ENCODE data around the gene STAU1.
"Not testable (repeated sequence)": the region's sequence is repeated elsewhere in the genome, so short reads cannot be mapped to it uniquely, and the experiment has no call there.

STAU1 gene

DNA sequence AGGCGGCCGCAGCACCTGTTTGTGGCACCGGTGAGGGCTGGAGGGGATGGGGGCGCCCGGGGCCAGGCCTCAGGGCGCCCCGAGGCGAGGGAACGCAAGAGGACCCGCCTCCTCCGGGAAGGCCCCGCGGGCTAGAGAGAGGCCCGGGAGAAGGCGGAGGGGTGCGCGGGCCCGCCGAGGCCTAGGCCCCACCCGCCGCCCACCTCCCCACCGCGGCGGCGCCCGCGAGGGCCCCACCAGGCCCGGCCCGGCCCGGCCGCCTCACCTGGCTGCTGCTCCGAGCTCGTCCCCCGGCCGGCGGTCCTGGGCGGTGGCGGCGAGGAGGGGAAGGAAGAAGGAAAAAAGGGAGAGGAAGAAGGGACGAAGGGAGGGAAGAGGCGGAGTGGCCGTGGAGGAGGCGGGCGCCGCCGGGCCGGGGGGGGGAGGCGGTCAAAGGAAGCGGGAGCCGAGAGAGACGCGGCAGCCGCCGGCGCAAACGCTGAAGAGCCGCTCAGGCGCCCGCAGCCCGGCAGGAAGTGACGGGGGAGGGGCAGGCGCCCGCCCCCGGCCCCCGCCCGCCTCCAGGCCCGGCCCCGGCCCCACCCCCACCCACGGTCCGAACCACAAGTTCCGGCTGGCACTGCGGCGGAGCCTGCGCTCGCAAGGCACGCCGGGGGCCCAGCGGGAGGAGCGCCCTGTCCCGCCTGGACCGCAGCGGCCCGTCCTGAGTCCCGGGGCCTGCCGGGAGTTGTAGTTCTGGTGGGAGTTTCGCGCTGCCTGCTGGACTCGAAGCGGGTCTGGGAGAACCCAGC lies at the start of gene STAU1:
Gene STAU1, minus strand, starts transcription at position 484 of the 791 bp plus-strand sequence. CDS start 22,133 bp downstream, outside the sequence.
- no peak for FAIRE-seq

DNA sequence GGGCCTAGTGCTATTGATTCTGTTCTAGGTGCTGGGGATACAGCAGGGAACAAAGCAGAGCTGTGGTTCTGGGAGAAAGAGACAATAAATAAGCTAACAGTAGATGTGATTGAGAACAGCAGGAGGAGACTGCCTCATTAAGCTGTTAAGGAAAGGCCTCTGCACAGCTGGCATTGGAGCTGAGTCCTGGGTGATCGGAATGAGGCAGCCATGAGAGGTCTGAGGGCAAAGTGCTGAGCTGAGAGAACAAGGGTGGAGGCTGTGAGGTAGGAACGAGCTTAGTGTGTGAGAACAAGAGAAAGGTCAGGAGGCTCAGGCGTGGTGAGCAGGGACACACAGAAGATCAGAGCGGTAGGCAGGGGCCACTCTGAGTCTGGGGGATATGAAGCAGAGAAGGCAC lies 49.4 kb upstream of the STAU1 start:
- no peak for FAIRE-seq

DNA sequence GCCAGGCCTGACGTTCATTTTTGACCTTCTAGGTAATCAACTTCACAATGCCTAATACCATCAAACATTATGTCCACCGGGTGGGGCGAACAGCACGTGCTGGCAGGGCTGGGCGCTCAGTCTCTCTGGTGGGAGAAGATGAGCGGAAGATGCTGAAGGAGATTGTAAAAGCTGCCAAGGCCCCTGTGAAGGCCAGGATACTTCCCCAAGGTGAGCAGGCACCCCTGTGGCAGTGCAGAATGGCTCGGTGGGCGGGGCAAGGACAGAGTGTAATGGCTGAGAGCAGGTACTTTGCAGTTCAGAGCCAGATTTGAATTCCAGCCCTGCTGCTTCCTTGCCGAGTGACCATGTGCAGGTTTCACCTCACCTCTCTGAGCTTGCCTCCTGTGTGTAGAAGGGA lies 48.2 kb upstream of the STAU1 start:
- no peak for FAIRE-seq

- FAIRE-seq = no peak
Measured at GRCh38 chr20:49234831-49235230, 46.7 kb upstream of the STAU1 start.

DNA sequence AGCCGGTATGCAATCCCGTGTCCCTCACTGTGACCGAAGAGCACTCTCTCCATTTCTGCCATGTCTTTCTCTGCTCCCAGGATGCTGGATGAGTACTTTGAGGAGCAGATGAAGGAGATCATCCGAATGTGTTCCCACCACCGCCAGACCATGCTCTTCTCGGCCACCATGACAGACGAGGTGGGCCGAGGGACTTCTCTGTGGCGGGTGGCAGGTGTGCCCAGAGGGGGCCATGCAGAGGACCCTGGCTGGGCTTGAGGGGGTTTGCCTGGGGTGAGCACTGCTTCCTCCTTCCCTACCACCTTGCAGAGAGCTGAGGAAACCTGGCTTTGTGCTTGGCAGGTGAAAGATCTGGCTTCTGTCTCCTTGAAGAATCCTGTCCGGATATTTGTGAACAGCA lies 45.1 kb upstream of the STAU1 start:
- no peak for FAIRE-seq

- FAIRE-seq = no peak
Measured at GRCh38 chr20:49231471-49231870, 43.3 kb upstream of the STAU1 start.

GRCh38 chr20:49230561-49231133 lies 42.5 kb upstream of the STAU1 start:
- no peak for FAIRE-seq

GRCh38 chr20:49230021-49230420 lies 41.9 kb upstream of the STAU1 start:
- FAIRE-seq = no peak

DNA sequence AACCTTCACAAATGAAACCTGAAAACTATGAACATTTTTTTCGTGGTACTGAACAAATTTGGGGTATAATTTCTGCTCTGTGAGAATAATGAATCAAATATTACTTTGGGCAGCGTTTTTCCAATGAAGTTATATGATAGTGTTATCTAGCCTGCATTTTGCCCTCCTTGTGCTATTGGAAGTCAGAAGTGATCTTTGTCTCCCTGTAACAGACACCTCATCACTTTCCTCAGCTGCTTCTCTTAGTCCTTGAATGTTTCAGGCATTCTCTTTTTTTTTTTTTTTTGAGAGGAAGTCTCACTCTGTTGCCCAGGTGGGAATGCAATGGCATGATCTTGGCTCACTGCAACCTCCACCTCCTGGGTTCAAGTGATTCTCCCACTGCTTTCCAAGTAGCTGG lies 41.2 kb upstream of the STAU1 start:
- FAIRE-seq = no peak

GRCh38 chr20:49228676-49229075 lies 40.5 kb upstream of the STAU1 start:
- no peak for FAIRE-seq

GRCh38 chr20:49225896-49226295 lies 37.8 kb upstream of the STAU1 start:
- no peak for FAIRE-seq

- FAIRE-seq = no peak
Measured at GRCh38 chr20:49219924-49220831, 32.0 kb upstream of the STAU1 start.

- FAIRE-seq = peak; percentile 98
Measured at GRCh38 chr20:49219091-49219923, 31.2 kb upstream of the STAU1 start, which contains the start of gene DDX27. Gene DDX27 (plus strand): TSS chr20:49219416. CDS start chr20:49219449, 33 bp downstream.

- not testable (repeated sequence) for FAIRE-seq
Measured at GRCh38 chr20:49218739-49219090, 30.6 kb upstream of the STAU1 start.

DNA sequence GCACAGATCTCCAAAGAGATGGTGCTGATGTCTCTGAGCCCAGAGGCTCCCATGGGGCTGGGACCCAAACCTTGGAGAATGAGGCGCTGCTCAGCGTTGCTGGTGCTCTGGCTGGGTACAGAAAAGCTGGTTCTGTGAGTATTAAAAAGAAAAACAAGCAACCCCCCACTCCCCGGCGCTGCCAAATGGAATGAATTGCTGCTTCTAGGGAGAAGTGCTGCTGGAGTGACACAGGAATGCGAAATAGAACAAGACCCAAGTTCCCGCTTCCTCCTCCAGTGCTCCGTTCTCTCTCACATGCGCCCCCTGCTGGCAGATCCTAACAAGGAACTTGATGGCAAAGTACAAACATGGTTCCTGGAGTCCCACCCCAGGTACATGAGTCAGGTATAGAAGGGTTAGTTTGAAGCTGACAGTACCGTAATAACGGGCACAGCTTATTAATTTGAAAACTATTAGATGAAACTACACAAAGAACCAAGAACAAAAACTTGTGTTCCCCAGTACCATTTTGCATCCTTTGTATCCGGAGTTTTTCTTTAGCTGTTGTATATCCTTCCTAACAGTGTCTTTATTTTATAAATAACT lies 29.0 kb upstream of the STAU1 start:
- FAIRE-seq = no peak

DNA sequence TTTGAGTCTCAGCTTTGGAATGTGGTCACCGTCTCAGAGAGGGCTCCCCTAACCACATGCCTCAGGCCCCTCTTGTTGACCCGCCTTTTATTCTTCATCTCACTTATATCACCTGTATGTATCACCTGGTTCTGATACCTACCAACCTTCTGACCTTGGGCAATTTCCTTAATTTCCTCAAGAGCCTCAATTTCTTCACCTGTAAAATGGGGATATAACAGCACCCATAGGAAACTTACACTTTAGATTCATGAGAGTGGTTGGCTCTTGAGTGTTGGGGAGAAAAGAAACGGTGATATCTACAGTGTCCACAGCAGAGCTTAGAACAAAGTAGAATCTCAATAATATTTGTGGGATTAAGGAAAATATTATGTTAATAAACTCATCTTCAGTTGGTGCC lies 27.1 kb upstream of the STAU1 start:
- FAIRE-seq = no peak

GRCh38 chr20:49214571-49214970 lies 26.4 kb upstream of the STAU1 start:
- no peak for FAIRE-seq

- no peak for FAIRE-seq
Measured at GRCh38 chr20:49210757-49211110, 22.6 kb upstream of the STAU1 start.

DNA sequence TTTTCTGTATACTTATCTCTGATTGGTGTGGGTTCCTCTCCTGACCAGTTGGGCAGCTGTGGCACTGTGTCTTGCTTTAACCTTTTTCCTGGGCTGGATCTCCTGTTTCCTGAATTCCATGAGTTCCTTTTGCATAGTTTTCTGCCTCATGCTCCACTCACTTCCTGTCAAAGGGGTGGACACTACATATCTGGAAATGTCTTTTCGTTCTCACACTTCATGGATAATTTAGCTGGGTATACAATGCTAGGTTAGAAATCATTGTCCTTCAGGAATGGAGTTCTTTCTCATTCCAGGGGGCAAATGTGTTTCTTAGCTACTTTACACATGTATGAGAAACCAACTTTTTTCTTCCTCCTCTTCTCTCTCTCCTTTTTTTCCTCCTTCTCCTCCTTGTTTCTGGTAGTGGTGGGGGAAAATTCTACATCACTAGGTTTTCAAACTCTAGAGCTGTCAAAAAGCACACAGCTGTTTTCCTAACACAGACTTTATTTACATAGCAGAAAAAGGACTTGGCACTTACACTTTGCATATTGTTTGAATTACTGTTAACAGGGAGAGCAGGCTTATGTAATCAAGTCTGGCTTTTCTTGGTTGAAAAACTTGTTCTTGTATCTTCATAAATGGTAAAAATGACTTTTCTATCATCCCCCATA lies 22.1 kb upstream of the STAU1 start:
- FAIRE-seq = no peak

GRCh38 chr20:49207076-49207475 lies 18.9 kb upstream of the STAU1 start:
- FAIRE-seq = no peak

GRCh38 chr20:49203746-49204145 lies 15.6 kb upstream of the STAU1 start:
- FAIRE-seq = no peak

GRCh38 chr20:49203011-49203410 lies 14.9 kb upstream of the STAU1 start:
- FAIRE-seq = no peak

All from A204.1 (cell line).